ENCODE data around the gene SLC27A3.

The SLC27A3 gene

DNA sequence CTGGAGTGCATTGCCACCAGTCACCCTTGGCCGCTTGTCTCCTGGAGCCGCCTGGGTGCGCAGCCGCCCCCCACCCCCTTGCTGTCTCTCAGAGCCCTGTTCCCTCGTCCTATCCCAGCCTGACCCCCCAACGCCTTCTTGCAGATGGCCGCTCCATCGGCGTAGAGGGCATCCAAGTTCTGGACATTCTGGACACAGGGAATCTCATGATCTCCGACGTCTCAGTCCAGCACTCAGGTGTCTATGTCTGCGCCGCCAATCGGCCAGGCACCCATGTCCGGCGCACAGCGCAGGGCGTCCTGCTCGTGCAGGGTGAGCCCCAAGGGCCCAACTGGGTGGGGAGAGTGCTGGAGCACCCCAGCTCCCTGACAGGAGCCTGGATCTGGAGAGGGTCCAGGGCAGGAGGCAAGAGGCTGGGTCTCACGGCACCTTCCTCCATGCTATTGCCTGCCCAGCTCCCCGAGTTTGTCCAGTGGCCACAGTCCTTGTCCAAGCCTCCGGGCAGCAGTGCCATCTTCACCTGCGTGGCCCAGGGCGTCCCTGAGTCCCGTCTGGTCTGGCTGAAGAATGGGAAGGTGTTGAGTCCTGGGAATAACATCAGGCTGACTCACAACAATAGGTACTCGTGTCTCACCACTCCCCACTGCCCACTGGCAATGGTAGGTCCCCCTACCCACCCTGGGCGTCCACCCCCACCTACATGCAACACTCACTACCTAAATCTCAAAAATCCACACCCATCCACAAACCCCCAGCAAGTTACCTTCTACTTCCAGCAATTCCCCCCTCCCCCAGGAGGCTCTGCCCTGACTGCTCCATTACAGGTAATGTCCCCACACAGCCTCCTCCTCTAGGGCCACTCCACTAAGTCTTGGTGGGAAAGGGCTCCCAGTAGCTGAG, 24.6 kb downstream of the SLC27A3 start:
- no peak for DNase-seq (ENCODE audit: low spot score)

DNA sequence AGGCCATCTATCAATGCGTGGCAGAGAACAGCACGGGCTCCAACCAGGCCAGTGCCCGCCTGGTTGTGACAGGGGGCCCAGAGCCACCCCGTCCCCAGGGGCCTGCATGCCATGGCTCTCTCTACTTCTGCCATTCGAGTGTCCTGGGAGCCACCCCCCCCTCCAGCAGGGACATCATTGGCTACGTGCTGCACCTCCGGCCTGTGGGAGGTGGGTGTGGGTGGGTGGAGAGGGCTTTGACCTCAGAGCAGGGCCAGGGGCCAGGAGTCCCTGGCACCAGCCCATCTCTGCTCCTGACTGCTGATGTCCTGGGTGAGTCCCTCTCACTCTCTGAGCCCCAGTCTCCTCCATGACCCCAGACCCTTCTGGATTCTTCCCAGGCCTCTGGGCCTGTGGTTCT, 25.3 kb downstream of the SLC27A3 start:
- no peak for DNase-seq (ENCODE audit: low spot score)

DNA sequence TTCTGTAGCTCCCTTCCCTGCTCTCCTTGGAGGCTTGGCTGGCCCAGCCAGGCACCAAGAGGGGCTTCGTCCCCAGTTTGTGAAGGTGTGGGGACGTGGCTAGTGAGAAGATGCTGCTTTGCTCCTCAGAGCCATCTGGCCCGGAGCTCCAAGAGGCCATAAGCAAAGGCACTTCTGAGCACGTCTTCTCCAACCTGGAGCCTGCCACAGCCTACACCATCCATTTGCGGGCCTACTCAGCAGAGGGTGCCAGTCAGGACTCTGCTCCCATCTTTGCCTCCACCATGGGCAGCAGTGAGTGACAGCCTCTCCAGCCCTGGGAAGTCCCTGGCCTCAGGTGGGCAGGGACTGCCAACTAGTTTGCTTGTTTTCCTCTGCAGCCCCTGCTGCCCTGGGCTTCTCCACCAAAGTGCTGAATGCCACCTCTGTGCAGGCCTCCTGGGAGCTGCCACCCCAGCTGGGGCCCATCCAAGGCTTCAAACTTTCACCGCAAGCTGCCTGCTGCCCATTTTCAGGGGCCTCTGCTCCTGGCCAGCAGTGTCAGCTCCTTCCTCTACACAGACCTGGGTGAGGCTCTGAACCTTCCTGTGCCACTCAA, 25.9 kb downstream of the SLC27A3 start:
- DNase-seq (ENCODE audit: low spot score), result no peak

DNA sequence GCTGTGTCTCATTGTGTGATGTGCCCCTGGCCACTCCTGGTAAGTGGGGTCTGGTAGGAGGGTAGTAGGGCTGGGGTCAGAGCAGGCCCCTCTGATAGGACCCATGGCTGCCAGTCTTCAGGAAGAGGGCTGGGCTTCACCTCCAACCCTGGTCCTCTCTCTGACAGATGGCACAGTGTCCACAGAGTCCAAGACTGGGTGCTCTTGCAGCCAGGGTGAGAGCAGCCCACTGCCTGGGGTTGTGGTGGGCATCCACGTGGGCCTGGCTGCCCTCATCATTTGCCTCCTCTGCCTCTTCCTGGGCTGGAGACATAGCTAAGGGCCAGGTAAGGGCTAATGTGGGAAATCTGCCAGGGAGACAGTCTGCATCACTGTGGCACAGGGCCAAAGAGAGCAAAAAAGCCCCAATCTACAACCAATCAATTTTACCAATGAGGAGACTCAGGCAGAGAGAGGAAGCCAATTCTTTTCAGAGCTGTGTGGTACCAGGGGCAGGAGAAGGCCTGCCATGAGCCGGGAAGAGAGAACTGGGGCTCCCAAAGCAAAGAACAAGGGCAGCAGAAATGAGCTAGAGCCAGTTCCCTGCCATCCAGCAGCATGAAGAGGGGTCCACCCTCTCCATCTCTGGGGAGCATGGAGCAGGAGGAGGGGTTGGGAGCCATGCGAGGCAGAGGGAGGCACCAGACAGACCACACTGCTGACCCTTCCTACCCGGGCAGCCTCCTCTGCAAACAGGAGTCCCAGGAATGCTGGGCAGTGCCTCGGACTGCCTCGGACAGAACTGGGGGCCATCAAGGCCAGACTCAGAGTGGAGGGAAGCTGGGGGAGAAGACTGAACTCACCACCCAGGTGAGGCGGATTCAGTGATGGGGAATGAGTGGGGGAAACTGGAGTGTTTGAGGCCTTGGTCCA, 26.8 kb downstream of the SLC27A3 start:
- no peak for DNase-seq (ENCODE audit: low spot score)

DNA sequence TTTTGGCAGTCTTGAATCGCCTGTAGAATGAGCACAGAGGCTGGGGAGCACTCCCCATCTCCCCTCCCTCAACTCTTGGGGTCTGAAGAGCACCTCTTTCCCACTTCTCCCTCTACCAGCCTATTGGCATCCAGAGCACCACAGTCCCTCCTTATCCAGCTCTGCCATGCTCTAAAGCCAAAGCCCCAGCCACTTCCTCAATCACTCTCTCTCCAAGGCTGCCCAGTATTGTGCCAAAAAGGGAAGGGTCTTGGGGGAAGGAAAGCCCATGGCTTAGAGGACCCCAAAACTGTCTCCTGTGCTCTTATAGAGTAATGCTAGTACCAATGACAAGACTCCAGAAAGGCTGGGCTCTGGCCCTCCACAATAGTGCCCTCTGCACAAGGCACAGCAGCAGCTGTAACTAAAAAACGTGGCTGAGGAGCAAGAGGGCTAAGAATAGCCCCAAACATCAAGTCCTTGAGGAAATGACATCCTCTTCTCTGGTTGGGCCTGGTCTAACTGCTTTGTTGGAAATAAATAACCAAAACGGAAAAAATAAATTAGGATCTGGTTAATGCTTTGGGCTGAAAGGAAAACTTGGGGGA, 28.4 kb downstream of the SLC27A3 start:
- no peak for DNase-seq (ENCODE audit: low spot score)

DNA sequence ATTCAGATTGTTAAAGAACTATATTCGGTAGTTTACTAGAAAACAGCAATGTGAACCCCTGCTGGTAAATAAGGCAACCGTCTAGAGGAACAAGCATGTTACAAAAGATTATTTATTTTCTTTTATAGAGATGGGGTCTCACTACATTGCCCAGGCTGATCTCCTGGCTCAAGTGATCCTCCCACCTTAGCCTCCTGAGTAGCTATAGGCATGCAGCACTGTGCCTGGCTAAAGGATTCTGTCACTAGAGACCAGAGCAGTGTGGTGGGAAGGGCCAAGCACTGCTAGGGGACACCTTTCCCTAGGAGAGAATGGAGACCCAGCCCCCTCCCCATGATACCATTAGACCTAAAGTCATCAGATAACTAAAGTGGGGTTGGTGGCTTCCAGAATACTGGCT, 28.9 kb downstream of the SLC27A3 start:
- DNase-seq (ENCODE audit: low spot score), result no peak

DNA sequence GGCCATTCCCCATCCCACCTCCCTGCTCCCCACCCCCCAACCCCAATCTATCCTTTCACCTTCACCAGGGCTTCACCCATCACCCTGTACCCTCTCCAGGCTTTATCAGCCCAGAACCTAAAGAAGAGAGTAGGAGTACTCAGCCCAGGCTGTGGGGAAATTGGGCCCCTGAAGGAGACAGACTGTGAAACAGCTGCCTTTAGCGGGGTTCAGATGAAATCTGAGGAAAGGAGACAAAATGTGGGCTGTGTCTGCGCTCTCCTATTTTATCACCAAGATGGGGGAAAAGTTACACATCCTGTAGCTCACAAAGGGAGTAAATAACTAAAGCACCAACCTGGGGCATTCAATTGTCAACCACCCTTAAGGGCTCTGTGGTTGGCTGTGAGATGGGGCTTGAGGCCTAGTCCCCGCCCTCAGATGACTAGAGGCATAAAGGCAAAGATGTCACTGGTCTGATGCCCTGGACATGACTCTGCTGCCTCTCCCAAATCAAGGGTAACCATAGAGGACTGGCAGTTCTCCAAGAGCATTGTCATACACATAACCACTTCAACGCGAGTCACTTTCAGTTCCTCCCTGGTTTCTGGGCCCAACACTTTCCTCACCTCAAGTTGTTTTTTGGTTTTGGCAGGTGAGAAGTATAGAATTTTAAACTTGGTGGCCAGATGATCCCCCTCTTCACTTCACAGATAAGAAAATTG, 30.0 kb downstream of the SLC27A3 start:
- DNase-seq (ENCODE audit: low spot score), result peak; percentile 37

DNA sequence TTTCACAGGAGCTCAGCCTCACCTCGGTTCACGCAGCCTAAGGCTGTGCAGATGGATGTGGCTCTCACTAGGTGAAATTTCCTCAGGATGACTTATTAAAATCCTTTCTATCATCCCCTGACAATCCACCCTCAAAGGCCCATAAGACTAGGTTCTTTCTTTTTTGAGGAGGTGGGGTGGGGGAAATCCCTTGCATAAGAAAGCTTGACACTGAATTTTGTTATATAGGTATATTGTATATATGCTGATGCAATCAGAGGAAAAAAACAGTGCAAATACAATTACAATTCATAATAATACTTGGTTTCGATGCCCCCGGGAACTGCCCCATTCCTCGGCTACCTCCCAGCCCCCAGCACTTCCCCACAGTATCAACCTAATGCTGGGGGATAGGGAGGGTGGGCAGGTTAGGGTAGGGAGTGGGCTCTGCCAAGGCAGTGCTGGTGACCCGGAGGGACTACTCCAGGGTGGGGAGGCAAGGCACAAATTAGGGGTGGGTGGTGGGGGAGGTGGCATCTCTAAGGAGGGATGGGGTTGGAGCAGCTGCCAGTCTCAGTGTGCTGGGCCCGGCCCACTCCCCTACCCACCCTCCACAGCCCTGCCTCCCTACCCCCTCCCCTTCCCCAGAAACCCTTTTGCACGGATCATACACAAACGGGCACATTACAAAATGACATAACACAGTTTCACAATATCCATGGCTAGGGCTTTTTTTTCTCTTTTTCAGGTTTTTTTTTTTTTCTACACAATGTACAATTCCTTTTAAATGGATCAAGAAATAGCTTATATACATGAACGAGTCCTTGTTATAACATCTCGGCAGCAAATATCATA, 30.9 kb downstream of the SLC27A3 start:
- DNase-seq (ENCODE audit: low spot score), result no peak

DNA sequence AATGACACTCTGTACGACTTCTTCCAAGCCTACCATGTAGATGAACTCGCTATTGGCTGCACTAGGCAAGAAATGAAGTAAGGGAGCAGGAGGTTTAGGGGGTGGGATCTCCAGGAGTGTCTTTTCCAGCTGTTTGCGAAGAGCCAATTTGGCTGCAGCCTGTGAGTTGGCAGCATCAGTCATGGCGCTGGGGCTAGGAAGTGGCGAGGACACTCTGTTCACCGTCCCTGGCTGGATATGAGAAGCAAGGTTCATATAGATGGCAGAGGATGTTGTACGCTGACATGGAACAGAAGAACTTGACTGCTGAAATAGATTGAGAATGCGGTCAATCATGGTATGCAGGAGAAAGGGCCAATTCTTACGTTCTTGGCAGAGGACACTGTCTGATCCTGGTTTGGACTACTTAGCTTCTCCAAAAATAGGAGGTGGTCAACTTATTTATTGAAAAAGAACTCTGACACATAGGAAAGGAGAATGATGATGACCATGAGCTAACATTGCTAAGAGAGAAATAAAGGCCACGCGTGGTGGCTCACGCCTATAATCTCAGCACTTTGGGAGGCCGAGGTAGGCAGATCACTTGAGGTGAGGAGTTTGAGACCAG, 41.2 kb downstream of the SLC27A3 start:
- DNase-seq (ENCODE audit: low spot score), result no peak

DNA sequence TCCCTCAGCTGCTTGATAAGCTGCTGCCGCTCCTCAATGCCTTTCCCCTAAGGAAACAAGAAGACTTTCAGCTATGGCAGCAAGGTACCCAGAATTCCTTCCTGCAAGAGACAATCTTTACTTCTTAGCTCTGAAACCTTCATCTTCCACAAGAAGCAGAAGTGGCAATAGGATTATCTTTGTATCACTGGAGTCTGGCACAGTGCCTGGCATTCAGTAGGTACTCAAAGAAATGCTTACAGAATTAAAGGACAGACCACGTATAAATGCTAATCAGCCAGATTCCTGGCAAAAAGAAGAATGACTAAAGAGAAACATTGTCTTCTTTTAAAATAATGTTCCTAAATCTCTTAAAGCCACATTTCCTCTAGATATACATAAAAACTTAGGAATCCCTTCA, 43.7 kb downstream of the SLC27A3 start:
- peak; percentile 60 for DNase-seq (ENCODE audit: low spot score)

DNA sequence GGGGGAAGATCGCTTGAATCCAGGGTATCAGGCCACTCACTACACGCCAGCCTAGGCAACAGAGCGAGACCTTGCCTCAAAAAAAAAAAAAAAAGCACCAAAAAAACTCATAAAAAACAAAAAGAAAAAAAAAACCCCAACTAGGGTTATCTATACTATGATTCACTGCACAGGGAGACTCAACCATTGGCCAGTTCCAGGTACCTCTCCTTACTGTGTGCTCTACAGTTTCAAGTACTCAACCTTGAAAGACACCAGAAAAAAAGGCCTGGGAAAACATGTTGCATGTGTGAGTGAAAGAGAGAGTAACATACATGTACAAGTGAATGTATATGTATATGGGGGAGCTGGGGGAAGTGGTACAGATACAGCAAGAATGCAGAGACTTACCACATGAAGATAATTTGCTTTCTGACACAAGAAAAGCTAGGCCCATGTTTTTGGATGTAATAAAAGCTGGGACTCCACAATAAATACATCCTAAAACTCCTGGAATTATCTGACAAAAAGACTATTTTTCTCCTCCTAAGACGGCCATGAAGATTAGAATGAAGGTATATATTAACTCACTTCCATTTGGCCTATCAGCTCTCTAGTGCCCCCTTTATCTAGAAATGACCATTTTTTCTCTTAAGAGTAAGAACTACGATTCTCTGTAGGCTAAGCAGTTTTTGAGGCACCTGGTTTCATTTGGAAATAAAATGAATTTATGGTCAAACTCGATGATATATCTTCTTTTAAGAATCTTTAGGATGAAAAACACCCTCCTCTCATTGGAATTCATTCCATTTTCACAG, 52.2 kb downstream of the SLC27A3 start:
- DNase-seq (ENCODE audit: low spot score), result no peak

All from COLO829 (cell line).